ENCODE data around the gene TBCD. TPM values are rescaled to one million over a fixed set of nuclear protein-coding genes. Genes with fewer than 3 reads are reported as not detected.

TBCD gene
- total RNA-seq (2021; fragmentation: NEBNext Ultra II Directional; extraction: Animal tissue kit (Norgen Biotek cat#: 25700)) = 10 to 100 TPM; 47.3 to 67.6 (median 62.5) TPM
- long read RNA-seq, full-length matches to known transcripts = 4 of 13 reads
- long read RNA-seq, partial matches to known transcripts = 3 of 13 reads
- long read RNA-seq, other reads (novel, unspliced or antisense) = 6 of 13 reads

DNA sequence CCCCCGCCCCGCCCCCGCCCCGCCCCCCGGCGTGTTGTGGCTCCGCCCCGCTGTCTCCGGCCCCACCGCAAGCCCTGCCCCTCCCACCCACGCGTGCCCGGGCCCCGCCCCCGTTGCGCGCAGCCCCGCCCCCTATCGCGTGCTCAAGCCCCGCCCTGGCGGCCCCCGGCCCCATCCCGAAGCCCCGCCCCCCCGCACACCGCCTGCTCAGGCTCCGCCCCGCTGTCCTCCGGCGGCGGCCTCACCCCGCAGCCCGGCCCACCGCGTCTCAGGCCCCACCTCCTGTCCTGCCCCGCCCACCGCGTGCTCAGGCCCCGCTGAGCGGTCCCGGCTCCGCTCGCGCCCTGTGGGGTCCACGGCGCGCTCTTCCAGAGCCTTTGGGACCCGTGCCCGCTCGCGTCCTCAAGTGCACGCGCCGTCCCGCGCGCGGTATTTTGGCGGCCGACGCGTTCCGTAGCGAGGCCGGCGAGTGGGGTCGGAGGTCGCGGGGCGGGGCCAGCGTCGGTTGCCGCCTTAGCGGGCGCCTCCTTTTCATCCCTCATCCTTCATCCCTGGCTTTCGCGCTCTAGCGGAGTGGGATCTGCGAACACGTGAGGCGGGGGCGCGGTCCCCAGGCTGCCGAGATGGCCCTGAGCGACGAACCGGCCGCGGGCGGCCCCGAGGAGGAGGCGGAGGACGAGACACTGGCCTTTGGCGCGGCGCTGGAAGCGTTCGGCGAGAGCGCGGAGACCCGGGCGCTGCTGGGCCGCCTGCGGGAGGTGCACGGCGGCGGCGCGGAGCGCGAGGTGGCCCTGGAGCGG, at the start of gene TBCD:
TBCD (plus strand) TSS at position 495 of the 800 bp plus-strand sequence; CDS start at position 624, 129 bp downstream.
- DNase-seq = peak; percentile 69
- H3K4me1 Mint-ChIP-seq (ENCODE audit: low read depth) = peaks cover 21% of the 10 kb centered on the region
- no peaks in the 10 kb centered on the region for H3K9me3 Mint-ChIP-seq
- peaks cover 5% of the 10 kb centered on the region; the same call in 1 of the 2 replicates for H3K36me3 Mint-ChIP-seq (ENCODE audit: low read depth)
- H3K27me3 Mint-ChIP-seq (ENCODE audit: insufficient read depth) = no peaks in the 10 kb centered on the region; the same call in 1 of the 2 replicates
- peak within 1 kb of the TSS; percentile 40; the same call in 1 of the 2 replicates for H3K27ac Mint-ChIP-seq
- no peak for TF ChIP-seq CTCF (IDR thresholded peaks at IDR 0.05)
- H3K4me3 Mint-ChIP-seq = peak within 1 kb of the TSS; percentile 92

GRCh38 chr17:82702231-82702927, 49.5 kb upstream of the TBCD start:
- no peak for TF ChIP-seq CTCF (IDR thresholded peaks at IDR 0.05)
- DNase-seq = no peak
- Mint-ChIP-seq H3K27me3 (ENCODE audit: insufficient read depth) (peaks cover 10% of the 10 kb centered on the region), H3K36me3 (ENCODE audit: low read depth) (no peaks in the 10 kb centered on the region), H3K4me3 (no peak overlapping the region), H3K4me1 (ENCODE audit: low read depth) (peaks cover 6% of the 10 kb centered on the region; the same call in 1 of the 2 replicates), H3K27ac (no peak overlapping the region), H3K9me3 (no peaks in the 10 kb centered on the region)

DNA sequence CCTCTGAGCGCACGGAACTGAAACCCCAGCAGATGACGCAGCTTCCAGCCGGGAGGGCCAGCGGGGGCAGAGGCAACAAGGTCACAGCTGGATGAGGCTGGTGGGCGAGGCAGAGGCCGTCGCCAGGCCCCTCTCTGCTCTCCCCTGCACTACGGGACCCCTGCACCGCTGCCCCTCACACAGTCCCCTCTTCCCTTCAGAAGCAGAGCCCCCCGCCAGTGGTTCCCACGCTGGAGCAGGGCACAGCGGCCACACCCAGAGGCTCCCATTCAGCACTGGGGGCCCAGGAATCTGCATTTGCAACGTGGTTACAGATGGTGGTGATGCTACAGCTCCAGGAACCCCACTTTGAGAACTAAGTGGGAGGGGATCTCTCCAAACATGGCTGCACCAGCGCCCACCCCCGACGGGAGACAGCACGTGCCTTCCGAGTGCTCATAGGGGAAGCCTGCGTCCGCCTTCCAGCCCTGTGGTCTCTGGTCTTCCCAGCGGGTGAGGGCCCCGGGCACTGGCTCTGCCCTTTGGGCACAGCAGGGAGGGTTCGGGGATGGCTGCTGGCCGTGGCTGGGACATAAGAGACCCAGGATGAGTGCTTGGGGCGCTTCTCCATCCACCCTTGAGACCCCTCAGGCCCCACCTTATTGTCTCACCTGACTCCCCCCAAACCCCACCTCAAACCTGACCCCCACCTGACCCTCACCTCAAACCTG, 48.7 kb upstream of the TBCD start:
- Mint-ChIP-seq H3K9me3 (no peaks in the 10 kb centered on the region), H3K27ac (no peak overlapping the region), H3K36me3 (ENCODE audit: low read depth) (no peaks in the 10 kb centered on the region), H3K4me1 (ENCODE audit: low read depth) (peaks cover 10% of the 10 kb centered on the region), H3K27me3 (ENCODE audit: insufficient read depth) (peaks cover 10% of the 10 kb centered on the region), H3K4me3 (no peak overlapping the region)
- DNase-seq = no peak
- no peak for TF ChIP-seq CTCF (IDR thresholded peaks at IDR 0.05)

GRCh38 chr17:82703935-82704865, 47.7 kb upstream of the TBCD start:
- DNase-seq = no peak
- peaks cover 10% of the 10 kb centered on the region for H3K27me3 Mint-ChIP-seq (ENCODE audit: insufficient read depth)
- no peaks in the 10 kb centered on the region for H3K9me3 Mint-ChIP-seq
- no peak overlapping the region for H3K27ac Mint-ChIP-seq
- no peak overlapping the region for H3K4me3 Mint-ChIP-seq
- peaks cover 11% of the 10 kb centered on the region for H3K4me1 Mint-ChIP-seq (ENCODE audit: low read depth)
- H3K36me3 Mint-ChIP-seq (ENCODE audit: low read depth) = no peaks in the 10 kb centered on the region
- no peak for TF ChIP-seq CTCF (IDR thresholded peaks at IDR 0.05)

Measured in HFFc6 (cell line).